Thoracic aorta (tissue), 2 donors: ENCODE measurements around the gene SLC7A9. TPM values are rescaled to one million over a fixed set of nuclear protein-coding genes. Genes with fewer than 3 reads are reported as not detected.

Source experiments
- ATAC-seq: fragments of 150-250 bp; one replicate; pipeline ENCODE4 v1.8.0; 2017; ENCODE audit warnings: low read depth; ENCODE audit not compliant: insufficient number of reproducible peaks, low FRiP score
- DNase-seq: peaks from one replicate; pipeline ENCODE4 v3.0.0-alpha.2; 2020; ENCODE audit warnings: low spot score
- H3K27ac ChIP-seq, 2 donors: fragments of 200-600 bp; sonication (generic); 1 replicate in 1 of 2; 2 replicates in 1 of 2; pipeline ENCODE4 v1.5.1; 2016; ENCODE audit warnings: mild to moderate bottlenecking in 2 of 2, moderate library complexity in 2 of 2
- H3K27me3 ChIP-seq: fragments of 200-600 bp; sonication (generic); replicated peaks from 2 replicates; pipeline ENCODE4 v1.6.0; 2016; ENCODE audit warnings: mild to moderate bottlenecking; ENCODE audit not compliant: insufficient read depth
- H3K36me3 ChIP-seq: fragments of 200-600 bp; sonication (generic); one replicate; pipeline ENCODE4 v1.5.1; 2016
- H3K4me1 ChIP-seq, 2 donors: fragments of 200-600 bp; sonication (generic); 1 replicate in 1 of 2; 2 replicates in 1 of 2; pipeline versions ENCODE4 v1.5.1 to v1.6.0; 2016; ENCODE audit warnings: low read depth in 2 of 2, mild to moderate bottlenecking in 1 of 2; ENCODE audit not compliant: control insufficient read depth in 1 of 2
- H3K4me3 ChIP-seq: fragments of 200-600 bp; sonication (generic); 2 replicates; pipeline ENCODE4 v1.5.1; 2016; ENCODE audit warnings: mild to moderate bottlenecking
- H3K9me3 ChIP-seq: fragments of 200-600 bp; sonication (generic); 2 replicates; pipeline ENCODE4 v1.5.1; 2016
- total RNA-seq, 2 donors: library from RNA; depleted of rRNA; stranded (reverse); fragments of >200 nt; gene quantifications; one replicate each; pipeline versions ENCODE4 v1.1.0 to v1.2.3, GENCODE V29; 2016
- TF ChIP-seq, protein P1 (sequence below): fragments of 200-600 bp; sonication (generic); IDR thresholded peaks from one replicate; pipeline ENCODE4 v1.5.1; 2019; ENCODE audit warnings: antibody characterized with exemption

The SLC7A9 gene
- total RNA-seq, 2 donors from 2014 or later = 0.56 TPM; not detected in 1

DNA sequence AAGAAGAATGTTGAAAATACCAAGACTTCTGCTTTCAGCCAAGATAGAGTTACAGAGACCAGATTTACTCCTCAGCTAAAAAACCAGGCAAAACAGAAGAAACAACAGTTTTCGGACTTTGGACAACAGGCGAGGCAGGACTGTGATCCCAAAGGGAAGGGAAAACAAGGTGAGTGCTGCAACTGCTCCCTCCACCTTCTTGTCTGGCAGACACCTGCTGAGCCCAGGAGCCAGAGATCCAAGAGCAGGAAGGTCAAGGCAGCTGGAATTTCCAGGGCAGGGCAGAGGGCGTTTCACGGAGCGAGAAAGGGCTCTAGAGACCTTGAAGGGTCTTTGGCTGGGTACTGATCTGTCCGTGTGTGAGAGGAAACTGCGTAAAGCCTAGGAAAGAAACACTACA is 32.9 kb upstream of the SLC7A9 start:
- no peak overlapping the region for H3K4me3 ChIP-seq
- peaks cover 6% of the 10 kb centered on the region for H3K9me3 ChIP-seq
- no peaks in the 10 kb centered on the region for H3K4me1 ChIP-seq
- TF ChIP-seq, protein P1, sequence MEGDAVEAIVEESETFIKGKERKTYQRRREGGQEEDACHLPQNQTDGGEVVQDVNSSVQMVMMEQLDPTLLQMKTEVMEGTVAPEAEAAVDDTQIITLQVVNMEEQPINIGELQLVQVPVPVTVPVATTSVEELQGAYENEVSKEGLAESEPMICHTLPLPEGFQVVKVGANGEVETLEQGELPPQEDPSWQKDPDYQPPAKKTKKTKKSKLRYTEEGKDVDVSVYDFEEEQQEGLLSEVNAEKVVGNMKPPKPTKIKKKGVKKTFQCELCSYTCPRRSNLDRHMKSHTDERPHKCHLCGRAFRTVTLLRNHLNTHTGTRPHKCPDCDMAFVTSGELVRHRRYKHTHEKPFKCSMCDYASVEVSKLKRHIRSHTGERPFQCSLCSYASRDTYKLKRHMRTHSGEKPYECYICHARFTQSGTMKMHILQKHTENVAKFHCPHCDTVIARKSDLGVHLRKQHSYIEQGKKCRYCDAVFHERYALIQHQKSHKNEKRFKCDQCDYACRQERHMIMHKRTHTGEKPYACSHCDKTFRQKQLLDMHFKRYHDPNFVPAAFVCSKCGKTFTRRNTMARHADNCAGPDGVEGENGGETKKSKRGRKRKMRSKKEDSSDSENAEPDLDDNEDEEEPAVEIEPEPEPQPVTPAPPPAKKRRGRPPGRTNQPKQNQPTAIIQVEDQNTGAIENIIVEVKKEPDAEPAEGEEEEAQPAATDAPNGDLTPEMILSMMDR = no peak
- peaks cover 7% of the 10 kb centered on the region for H3K36me3 ChIP-seq
- no peaks in the 10 kb centered on the region for H3K27me3 ChIP-seq
- no peak for ATAC-seq
- no peak overlapping the region for H3K27ac ChIP-seq
- no peak for DNase-seq

DNA sequence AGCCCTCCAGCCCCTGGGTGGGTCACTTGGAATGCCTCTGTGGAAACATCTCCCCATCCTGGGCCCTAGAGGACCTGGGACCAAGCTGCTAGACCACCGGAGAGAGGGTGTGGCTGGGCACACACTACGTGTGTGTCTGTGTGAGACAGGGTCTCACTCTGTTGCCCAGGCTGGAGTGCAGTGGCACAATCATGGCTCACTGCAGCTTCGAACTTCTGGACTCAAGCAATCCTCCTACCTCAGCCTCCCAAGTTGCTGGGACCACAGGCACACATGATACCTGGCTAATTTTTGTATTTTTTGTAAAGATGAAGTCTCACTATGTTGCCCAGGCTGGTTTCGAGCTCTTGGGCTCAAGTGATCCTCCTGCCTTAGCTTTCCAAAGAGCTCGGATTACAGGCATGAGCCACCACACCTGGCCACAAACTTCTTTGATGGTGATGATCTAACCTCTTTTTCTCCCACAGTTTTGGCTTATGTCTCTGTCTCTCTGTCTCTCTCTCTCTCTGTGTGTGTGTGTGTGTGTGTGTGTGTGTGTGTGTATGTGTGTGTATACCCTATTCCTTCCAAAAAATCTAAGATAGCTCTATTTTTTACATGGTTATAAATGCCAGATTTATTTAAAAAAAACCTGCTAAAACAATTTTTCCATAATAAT is 32.1 kb upstream of the SLC7A9 start:
- no peaks in the 10 kb centered on the region for H3K4me1 ChIP-seq
- H3K4me3 ChIP-seq = no peak overlapping the region
- DNase-seq = no peak
- H3K27me3 ChIP-seq = no peaks in the 10 kb centered on the region
- no peak overlapping the region for H3K27ac ChIP-seq
- ATAC-seq = no peak
- TF ChIP-seq, protein P1 = no peak
- peaks cover 7% of the 10 kb centered on the region for H3K36me3 ChIP-seq
- H3K9me3 ChIP-seq = peaks cover 6% of the 10 kb centered on the region

DNA sequence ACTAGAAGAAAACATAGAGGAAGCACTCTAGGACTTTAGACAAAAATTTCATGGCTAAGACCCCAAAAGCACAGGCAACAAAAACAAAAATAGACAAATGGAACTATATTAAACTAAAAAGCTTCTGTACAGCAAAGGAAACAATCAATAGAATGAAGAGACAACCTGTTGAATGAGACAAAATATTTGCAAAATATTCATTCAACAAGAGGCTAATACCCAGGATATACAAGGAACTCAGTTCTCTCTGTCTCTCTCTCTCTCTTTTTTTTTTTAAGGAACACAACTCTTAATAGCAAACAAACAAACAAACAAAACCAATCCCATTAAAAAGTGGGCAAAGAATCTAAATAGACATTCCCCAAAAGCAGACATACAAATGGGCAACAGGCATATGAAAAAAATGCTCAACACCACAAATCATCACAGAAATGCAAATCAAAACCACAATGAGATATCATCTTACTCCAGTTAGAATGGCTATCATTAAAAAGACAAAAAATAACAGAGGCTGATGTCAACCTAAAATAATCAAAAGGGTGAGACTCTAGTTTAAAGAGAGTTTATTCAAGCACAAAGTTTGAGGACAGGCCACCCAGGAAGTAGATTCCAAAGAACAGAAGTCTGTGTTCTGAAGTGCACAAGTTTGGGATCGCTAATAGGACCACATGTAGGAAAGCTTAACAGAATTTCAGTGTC is 27.1 kb upstream of the SLC7A9 start:
- ATAC-seq (no peak), DNase-seq (no peak)
- Histone ChIP-seq H3K9me3 (peaks cover 14% of the 10 kb centered on the region), H3K4me1 (no peaks in the 10 kb centered on the region), H3K27ac (no peak overlapping the region), H3K27me3 (no peaks in the 10 kb centered on the region), H3K4me3 (no peak overlapping the region), H3K36me3 (peaks cover 15% of the 10 kb centered on the region)
- TF ChIP-seq, protein P1 = no peak

DNA sequence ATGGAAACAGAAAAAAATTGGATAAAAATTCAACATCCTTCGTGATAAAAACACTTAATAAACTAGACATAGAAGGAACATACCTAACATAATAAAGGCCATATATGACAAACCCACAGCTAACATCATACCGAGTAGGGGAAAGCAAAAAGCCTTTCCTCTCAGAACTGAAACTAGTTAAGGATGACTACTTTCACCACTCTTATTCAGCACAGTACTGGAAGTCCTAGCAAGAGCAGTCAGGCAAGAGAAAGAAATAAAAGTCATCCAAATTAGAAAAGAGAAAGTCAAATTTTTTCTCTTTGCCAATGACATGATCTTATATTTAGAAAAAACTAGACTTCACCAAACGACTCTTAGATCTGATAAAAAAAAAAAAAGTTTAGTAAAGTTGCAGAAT is 25.8 kb upstream of the SLC7A9 start:
- no peak overlapping the region for H3K4me3 ChIP-seq
- peaks cover 19% of the 10 kb centered on the region for H3K9me3 ChIP-seq
- no peak overlapping the region for H3K27ac ChIP-seq
- H3K27me3 ChIP-seq = no peaks in the 10 kb centered on the region
- no peaks in the 10 kb centered on the region for H3K4me1 ChIP-seq
- peaks cover 11% of the 10 kb centered on the region for H3K36me3 ChIP-seq
- ATAC-seq (no peak), DNase-seq (no peak)
- TF ChIP-seq, protein P1 = no peak

DNA sequence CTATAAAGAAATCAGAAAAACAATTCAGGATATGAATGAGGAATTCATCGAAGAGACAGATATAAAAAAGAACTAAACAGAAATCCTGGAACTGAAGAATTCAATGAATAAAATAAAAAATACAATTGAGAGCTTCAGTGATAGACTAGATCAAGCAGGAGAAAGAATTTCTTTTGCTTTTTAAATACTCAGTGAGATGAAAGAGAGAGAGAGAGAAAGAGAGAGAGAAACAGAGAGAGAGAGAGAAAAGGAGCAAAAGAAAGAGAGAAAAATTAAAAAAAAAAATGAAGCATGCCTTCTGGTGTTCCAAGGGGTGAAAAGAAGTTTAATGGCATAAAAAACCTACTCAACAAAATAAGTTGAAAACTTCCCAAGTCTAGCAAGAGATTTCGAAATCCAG is 22.0 kb upstream of the SLC7A9 start:
- no peaks in the 10 kb centered on the region for H3K4me1 ChIP-seq
- no peak overlapping the region for H3K27ac ChIP-seq
- TF ChIP-seq, protein P1 = no peak
- peaks cover 23% of the 10 kb centered on the region for H3K36me3 ChIP-seq
- peaks cover 19% of the 10 kb centered on the region for H3K9me3 ChIP-seq
- no peak for DNase-seq
- H3K27me3 ChIP-seq = no peaks in the 10 kb centered on the region
- no peak overlapping the region for H3K4me3 ChIP-seq
- no peak for ATAC-seq
